ENCODE data around the gene IL20RA.

DNA sequence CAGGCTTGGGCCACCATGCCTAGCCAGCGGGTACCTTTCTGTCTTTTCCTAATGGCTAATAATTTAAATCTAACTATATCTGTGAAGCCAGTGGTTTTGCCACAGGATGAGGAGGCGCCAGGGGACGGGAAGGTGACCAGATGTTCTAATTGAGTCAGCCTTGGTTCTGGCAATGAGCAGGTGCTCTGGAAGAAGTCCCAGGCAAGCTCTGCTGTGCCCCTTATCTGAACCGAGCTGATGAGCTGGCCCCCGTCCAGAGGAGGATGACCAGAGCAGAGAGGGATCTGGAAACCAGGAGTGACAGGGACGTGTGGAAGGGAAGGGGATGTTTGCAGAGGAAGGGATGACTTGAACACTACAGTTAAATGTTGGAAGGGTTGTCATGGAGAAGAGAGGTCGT is 75.9 kb downstream of the IL20RA start:
- TF ChIP-seq CTCF (IDR thresholded peaks at IDR 0.05; ENCODE audit: low read depth, low read length, missing input control) (no peak), GABPA (IDR thresholded peaks at IDR 0.05 in 1 of 2, conservative IDR thresholded peaks at IDR 0.05 in 1 of 2) (no peak), ATF3 (IDR thresholded peaks at IDR 0.05) (no peak), EGR1 (IDR thresholded peaks at IDR 0.05; ENCODE audit: low read depth in 2 of 2) (no peak), TAF1 (conservative IDR thresholded peaks at IDR 0.05) (no peak), JUND (IDR thresholded peaks at IDR 0.05) (no peak), FOXA2 (IDR thresholded peaks at IDR 0.05) (no peak), YY1 (IDR thresholded peaks at IDR 0.05) (no peak), FOXA1 (IDR thresholded peaks at IDR 0.05) (no peak), SP1 (IDR thresholded peaks at IDR 0.05) (no peak), HNF4G (IDR thresholded peaks at IDR 0.05) (no peak)
- TF ChIP-seq, protein P1, sequence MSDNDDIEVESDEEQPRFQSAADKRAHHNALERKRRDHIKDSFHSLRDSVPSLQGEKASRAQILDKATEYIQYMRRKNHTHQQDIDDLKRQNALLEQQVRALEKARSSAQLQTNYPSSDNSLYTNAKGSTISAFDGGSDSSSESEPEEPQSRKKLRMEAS (IDR thresholded peaks at IDR 0.05): no peak
- TF ChIP-seq, protein P2, sequence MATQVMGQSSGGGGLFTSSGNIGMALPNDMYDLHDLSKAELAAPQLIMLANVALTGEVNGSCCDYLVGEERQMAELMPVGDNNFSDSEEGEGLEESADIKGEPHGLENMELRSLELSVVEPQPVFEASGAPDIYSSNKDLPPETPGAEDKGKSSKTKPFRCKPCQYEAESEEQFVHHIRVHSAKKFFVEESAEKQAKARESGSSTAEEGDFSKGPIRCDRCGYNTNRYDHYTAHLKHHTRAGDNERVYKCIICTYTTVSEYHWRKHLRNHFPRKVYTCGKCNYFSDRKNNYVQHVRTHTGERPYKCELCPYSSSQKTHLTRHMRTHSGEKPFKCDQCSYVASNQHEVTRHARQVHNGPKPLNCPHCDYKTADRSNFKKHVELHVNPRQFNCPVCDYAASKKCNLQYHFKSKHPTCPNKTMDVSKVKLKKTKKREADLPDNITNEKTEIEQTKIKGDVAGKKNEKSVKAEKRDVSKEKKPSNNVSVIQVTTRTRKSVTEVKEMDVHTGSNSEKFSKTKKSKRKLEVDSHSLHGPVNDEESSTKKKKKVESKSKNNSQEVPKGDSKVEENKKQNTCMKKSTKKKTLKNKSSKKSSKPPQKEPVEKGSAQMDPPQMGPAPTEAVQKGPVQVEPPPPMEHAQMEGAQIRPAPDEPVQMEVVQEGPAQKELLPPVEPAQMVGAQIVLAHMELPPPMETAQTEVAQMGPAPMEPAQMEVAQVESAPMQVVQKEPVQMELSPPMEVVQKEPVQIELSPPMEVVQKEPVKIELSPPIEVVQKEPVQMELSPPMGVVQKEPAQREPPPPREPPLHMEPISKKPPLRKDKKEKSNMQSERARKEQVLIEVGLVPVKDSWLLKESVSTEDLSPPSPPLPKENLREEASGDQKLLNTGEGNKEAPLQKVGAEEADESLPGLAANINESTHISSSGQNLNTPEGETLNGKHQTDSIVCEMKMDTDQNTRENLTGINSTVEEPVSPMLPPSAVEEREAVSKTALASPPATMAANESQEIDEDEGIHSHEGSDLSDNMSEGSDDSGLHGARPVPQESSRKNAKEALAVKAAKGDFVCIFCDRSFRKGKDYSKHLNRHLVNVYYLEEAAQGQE (IDR thresholded peaks at IDR 0.05): no peak

Measured in liver (tissue), 3 donors.